CD8-positive, alpha-beta memory T cell (primary cell): Measurements from ENCODE around the gene DCAF15. TPM values are rescaled to one million over a fixed set of nuclear protein-coding genes. Genes with fewer than 3 reads are reported as not detected.
A peak's percentile ranks its signal among the peaks of the same experiment; 100 is the strongest.

Source experiments
- CTCF ChIA-PET: fragments of 350-600 bp; sonication (Branson Sonifier 250); formaldehyde crosslinking; loops from one replicate; lab custom pipeline; 2021; ENCODE audit warnings: antibody characterized with exemption; lab: Charles Lee
- POLR2A ChIA-PET: fragments of 350-600 bp; sonication (Branson Sonifier 250); formaldehyde crosslinking; loops from one replicate; lab custom pipeline; 2021; ENCODE audit warnings: antibody characterized with exemption; lab: Charles Lee
- DNase-seq, 5 donors: peaks; one replicate each; pipeline versions ENCODE4 v3.0.0 to v3.0.0-alpha.2; 2020 to 2022; ENCODE audit warnings: mixed read lengths in 1 of 5
- H3K27ac ChIP-seq: one replicate; pipeline ENCODE4 v1.7.0; 2013; ENCODE audit warnings: low read depth, mild to moderate bottlenecking, low read length, moderate library complexity
- H3K27me3 ChIP-seq: 2 replicates; pipeline ENCODE4 v1.7.0; 2013; ENCODE audit warnings: low read length, mild to moderate bottlenecking; ENCODE audit not compliant: insufficient read depth, poor library complexity, severe bottlenecking
- H3K36me3 ChIP-seq: 2 replicates; pipeline ENCODE4 v1.7.0; 2013; ENCODE audit warnings: mild to moderate bottlenecking, low read length, moderate library complexity; ENCODE audit not compliant: insufficient read depth
- H3K4me1 ChIP-seq: 2 replicates; pipeline ENCODE4 v1.7.0; 2013; ENCODE audit warnings: mild to moderate bottlenecking, low read length, moderate library complexity; ENCODE audit not compliant: insufficient read depth
- H3K4me3 ChIP-seq: 2 replicates; pipeline ENCODE4 v1.7.0; 2013; ENCODE audit warnings: mild to moderate bottlenecking, low read length
- H3K9me3 ChIP-seq: 2 replicates; pipeline ENCODE4 v1.7.0; 2013; ENCODE audit warnings: mild to moderate bottlenecking, low read length
- H3K27ac Mint-ChIP-seq, 8 donors: one replicate each; pipeline ENCODE4 v1.8.0; 2020 to 2021; ENCODE audit warnings: mixed read lengths in 8 of 8, mild to moderate bottlenecking in 6 of 8, inconsistent platforms in 3 of 8, moderate library complexity in 3 of 8
- H3K27me3 Mint-ChIP-seq, 2 donors: one replicate each; pipeline ENCODE4 v1.8.0; 2020 to 2021; ENCODE audit warnings: mixed read lengths in 2 of 2, mild to moderate bottlenecking in 1 of 2, moderate library complexity in 1 of 2
- H3K36me3 Mint-ChIP-seq, 3 donors: one replicate each; pipeline ENCODE4 v1.8.0; 2020 to 2021; ENCODE audit warnings: mixed read lengths in 3 of 3, inconsistent platforms in 1 of 3, mild to moderate bottlenecking in 1 of 3
- H3K4me1 Mint-ChIP-seq, 3 donors: one replicate each; pipeline ENCODE4 v1.8.0; 2020 to 2021; ENCODE audit warnings: mixed read lengths in 3 of 3, inconsistent platforms in 1 of 3, mild to moderate bottlenecking in 1 of 3
- H3K4me3 Mint-ChIP-seq, 7 donors: one replicate each; pipeline ENCODE4 v1.8.0; 2020 to 2021; ENCODE audit warnings: mixed read lengths in 7 of 7, mild to moderate bottlenecking in 6 of 7, moderate library complexity in 4 of 7, inconsistent platforms in 2 of 7
- H3K9me3 Mint-ChIP-seq, 5 donors: one replicate each; pipeline ENCODE4 v1.8.0; 2020 to 2022; ENCODE audit warnings: mixed read lengths in 5 of 5, mild to moderate bottlenecking in 3 of 5, moderate library complexity in 2 of 5, inconsistent platforms in 1 of 5
- polyA plus RNA-seq: library from polyadenylated mRNA; unstranded; fragments of 300-500 nt; fragmentation: Illumina TruSeq; gene quantifications from one replicate; pipeline ENCODE4 v1.2.3, GENCODE V29; 2021
- total RNA-seq, 2 experiments: library from RNA; stranded (reverse); gene quantifications; one replicate each; pipeline ENCODE4 v1.2.3, GENCODE V29; 2021

DCAF15 gene
- total and polyA plus RNA-seq, 3 experiments from 2014 or later: 8.0 to 66.5 (median 64.6) TPM

GRCh38 chr19:14002571-14003250 is 50.4 kb downstream of the DCAF15 start:
- H3K9me3 ChIP-seq: peaks cover 5% of the 10 kb centered on the region
- H3K27me3 Mint-ChIP-seq: peaks cover 0 to 1% of the 10 kb centered on the region in 2 donors
- H3K4me1 ChIP-seq: peaks cover 49% of the 10 kb centered on the region
- peak overlapping the region; percentile 96 to 99 (median 96) for H3K27ac Mint-ChIP-seq
- peak; percentile 28 to 58 (median 51) for DNase-seq
- peaks cover 0 to 2% (median 0%) of the 10 kb centered on the region in 5 donors for H3K9me3 Mint-ChIP-seq
- H3K4me1 Mint-ChIP-seq: peaks cover 40 to 74% (median 42%) of the 10 kb centered on the region in 3 donors
- H3K4me3 ChIP-seq: peak overlapping the region; percentile 9
- peaks cover 0 to 21% (median 1%) of the 10 kb centered on the region in 3 donors for H3K36me3 Mint-ChIP-seq
- H3K27me3 ChIP-seq: no peaks in the 10 kb centered on the region
- peak overlapping the region; percentile 60 to 86 (median 71) for H3K4me3 Mint-ChIP-seq
- peaks cover 3% of the 10 kb centered on the region for H3K36me3 ChIP-seq
- H3K27ac ChIP-seq: peak overlapping the region; percentile 66
- ChIA-PET CTCF (interaction anchor here (1.1 to 1.8 kb wide), 8 partner anchors 10 to 121 kb away, joined by 3 to 6 read pairs (median 4); partner anchors contain the start of genes IL27RA and MISP3), POLR2A (interaction anchor here (0.6 to 2.7 kb wide), 5 partner anchors 15 to 72 kb away, joined by 3 to 11 read pairs (median 3); partner anchors contain the start of gene IL27RA)

- H3K4me3 ChIP-seq: peak overlapping the region; percentile 21
- H3K4me1 Mint-ChIP-seq: peaks cover 40 to 66% (median 42%) of the 10 kb centered on the region in 3 donors
- CTCF ChIA-PET: interaction anchor here (0.9 to 2.0 kb wide), 11 partner anchors 11 to 124 kb away, joined by 3 to 6 read pairs (median 4); partner anchors contain the start of genes IL27RA and MISP3
Measured at GRCh38 chr19:14003251-14004055, 51.1 kb downstream of the DCAF15 start.

GRCh38 chr19:14004619-14005348 is 52.5 kb downstream of the DCAF15 start:
- peak in 1 of 5 donors; percentile 25 for DNase-seq
- Mint-ChIP-seq H3K36me3 (peaks cover 0 to 12% (median 1%) of the 10 kb centered on the region in 3 donors), H3K27me3 (peaks cover 0 to 1% of the 10 kb centered on the region in 2 donors), H3K4me1 (peaks cover 38 to 60% (median 38%) of the 10 kb centered on the region in 3 donors), H3K27ac (peak overlapping the region; percentile 94 to 100 (median 96)), H3K9me3 (peaks cover 0 to 2% (median 0%) of the 10 kb centered on the region in 5 donors), H3K4me3 (peak overlapping the region; percentile 69 to 98 (median 86))
- Histone ChIP-seq H3K4me1 (peaks cover 49% of the 10 kb centered on the region), H3K27ac (peak overlapping the region; percentile 100), H3K27me3 (no peaks in the 10 kb centered on the region), H3K36me3 (no peaks in the 10 kb centered on the region), H3K9me3 (no peaks in the 10 kb centered on the region), H3K4me3 (peak overlapping the region; percentile 35)
- ChIA-PET POLR2A (interaction anchor here (0.8 to 2.7 kb wide), 5 partner anchors 13 to 27 kb away, joined by 3 to 11 read pairs (median 3); partner anchors contain the start of gene IL27RA), CTCF (interaction anchor here (0.8 to 2.0 kb wide), 6 partner anchors 16 to 132 kb away, joined by 3 to 5 read pairs (median 3); partner anchors contain the start of genes ASF1B and IL27RA)

More at GRCh38 chr19:14003251-14004055, 51.1 kb downstream of the DCAF15 start:
- peaks cover 3% of the 10 kb centered on the region for H3K36me3 ChIP-seq
- H3K9me3 Mint-ChIP-seq: peaks cover 0 to 2% (median 0%) of the 10 kb centered on the region in 5 donors
- peaks cover 49% of the 10 kb centered on the region for H3K4me1 ChIP-seq
- H3K36me3 Mint-ChIP-seq: peaks cover 0 to 18% (median 1%) of the 10 kb centered on the region in 3 donors
- H3K9me3 ChIP-seq: peaks cover 5% of the 10 kb centered on the region
- peak overlapping the region; percentile 96 to 99 (median 96) for H3K27ac Mint-ChIP-seq
- H3K4me3 Mint-ChIP-seq: peak overlapping the region; percentile 60 to 86 (median 71)
- no peaks in the 10 kb centered on the region for H3K27me3 ChIP-seq
- DNase-seq: peak in 2 of 5 donors; percentile 36 to 44
- POLR2A ChIA-PET: interaction anchor here (0.5 to 2.7 kb wide), 8 partner anchors 12 to 51 kb away, joined by 3 to 11 read pairs (median 3); partner anchors contain the start of genes DCAF15 and IL27RA
- peak overlapping the region; percentile 66 for H3K27ac ChIP-seq
- H3K27me3 Mint-ChIP-seq: peaks cover 0 to 1% of the 10 kb centered on the region in 2 donors

GRCh38 chr19:14005349-14006084 is 53.2 kb downstream of the DCAF15 start:
- peak overlapping the region; percentile 90 to 98 (median 96) for H3K4me3 Mint-ChIP-seq
- ChIA-PET CTCF (interaction anchor here (0.8 to 3.5 kb wide), 5 partner anchors 16 to 131 kb away, joined by 3 to 19 read pairs (median 3); partner anchors contain the start of genes ASF1B and IL27RA), POLR2A (interaction anchor here (0.5 to 3.1 kb wide), 15 partner anchors 13 to 513 kb away, joined by 3 to 47 read pairs (median 5); partner anchors contain the start of genes ADGRE5, DCAF15, DNAJB1 and IL27RA)
- Histone ChIP-seq H3K27me3 (no peaks in the 10 kb centered on the region), H3K4me3 (peak overlapping the region; percentile 53), H3K4me1 (peaks cover 43% of the 10 kb centered on the region), H3K36me3 (no peaks in the 10 kb centered on the region), H3K27ac (peak overlapping the region; percentile 100), H3K9me3 (no peaks in the 10 kb centered on the region)
- H3K4me1 Mint-ChIP-seq: peaks cover 34 to 52% (median 38%) of the 10 kb centered on the region in 3 donors
- DNase-seq: peak; percentile 90 to 96 (median 92)
- peak overlapping the region; percentile 96 to 100 (median 100) for H3K27ac Mint-ChIP-seq
- H3K9me3 Mint-ChIP-seq: peaks cover 0 to 2% (median 0%) of the 10 kb centered on the region in 5 donors
- peaks cover 0 to 1% of the 10 kb centered on the region in 2 donors for H3K27me3 Mint-ChIP-seq
- H3K36me3 Mint-ChIP-seq: peaks cover 0 to 10% (median 1%) of the 10 kb centered on the region in 3 donors

GRCh38 chr19:14006085-14006765 is 53.9 kb downstream of the DCAF15 start, which contains the start of gene RFX1:
Gene RFX1, minus strand, starts transcription at chr19:14006320. Its CDS starts 12,477 bp downstream, at chr19:13993843.
- H3K9me3 Mint-ChIP-seq: peaks cover 0 to 2% (median 0%) of the 10 kb centered on the region in 5 donors
- peaks cover 34 to 45% (median 34%) of the 10 kb centered on the region in 3 donors for H3K4me1 Mint-ChIP-seq
- CTCF ChIA-PET: interaction anchor here (1.2 to 3.5 kb wide), 4 partner anchors 25 to 109 kb away, joined by 3 to 19 read pairs (median 5); partner anchors contain the start of gene IL27RA

More at GRCh38 chr19:14006085-14006765, 53.9 kb downstream of the DCAF15 start, which contains the start of gene RFX1:
- H3K4me1 ChIP-seq: peaks cover 36% of the 10 kb centered on the region
- H3K9me3 ChIP-seq: no peaks in the 10 kb centered on the region
- H3K27me3 Mint-ChIP-seq: peaks cover 0 to 3% of the 10 kb centered on the region in 2 donors
- peaks cover 0 to 8% (median 1%) of the 10 kb centered on the region in 3 donors for H3K36me3 Mint-ChIP-seq
- no peaks in the 10 kb centered on the region for H3K27me3 ChIP-seq
- peak within 1 kb of the TSS; percentile 100 for H3K27ac ChIP-seq
- POLR2A ChIA-PET: interaction anchor here (0.6 to 3.1 kb wide), 15 partner anchors 12 to 512 kb away, joined by 3 to 47 read pairs (median 5); partner anchors contain the start of genes ADGRE5, DCAF15, DNAJB1 and IL27RA
- peak within 1 kb of the TSS; percentile 91 for H3K4me3 ChIP-seq
- peak within 1 kb of the TSS; percentile 96 to 100 (median 100) for H3K27ac Mint-ChIP-seq
- DNase-seq: peak; percentile 100
- no peaks in the 10 kb centered on the region for H3K36me3 ChIP-seq
- peak within 1 kb of the TSS; percentile 90 to 98 (median 96) for H3K4me3 Mint-ChIP-seq
